MG63 (cell line): Measurements from ENCODE around the gene MIER3. TPM values are rescaled to one million over a fixed set of nuclear protein-coding genes. Genes with fewer than 3 reads are reported as not detected.

Experiments used
- DNase-seq: peaks from one replicate; pipeline ENCODE4 v3.0.0-alpha.2; 2020
- H3K27me3 ChIP-seq: fragments of 250-450 bp; sonication (Bioruptor Pico); 2 replicates; pipeline ENCODE4 v1.5.1; 2020; ENCODE audit warnings: mild to moderate bottlenecking, moderate library complexity
- H3K36me3 ChIP-seq: fragments of 250-450 bp; sonication (Bioruptor Pico); 2 replicates; pipeline ENCODE4 v1.5.1; 2020; ENCODE audit warnings: mild to moderate bottlenecking, moderate library complexity
- H3K4me3 ChIP-seq: fragments of 250-450 bp; sonication (Bioruptor Pico); 2 replicates; pipeline ENCODE4 v1.5.1; 2020; ENCODE audit warnings: mild to moderate bottlenecking, moderate library complexity
- H3K9me3 ChIP-seq: fragments of 250-450 bp; sonication (Bioruptor Pico); 2 replicates; pipeline ENCODE4 v1.5.1; 2020; ENCODE audit warnings: mild to moderate bottlenecking, moderate library complexity
- total RNA-seq: library from RNA; depleted of rRNA; stranded (reverse); fragments of >200 nt; shearing (Covaris generic); gene quantifications from 2 replicates; pipeline ENCODE4 v1.2.3, GENCODE V29; 2014; ENCODE audit warnings: low replicate concordance

Gene MIER3
- total RNA-seq, 1 experiment from 2014 or later = 7.7 TPM

GRCh38 chr5:56918054-56918453, 33.9 kb downstream of the MIER3 start:
- Histone ChIP-seq H3K27me3 (no peaks in the 10 kb centered on the region), H3K9me3 (no peaks in the 10 kb centered on the region), H3K36me3 (peaks cover 20% of the 10 kb centered on the region), H3K4me3 (no peak overlapping the region)
- no peak for DNase-seq

- Histone ChIP-seq H3K27me3 (no peaks in the 10 kb centered on the region), H3K9me3 (no peaks in the 10 kb centered on the region), H3K4me3 (no peak overlapping the region), H3K36me3 (peaks cover 17% of the 10 kb centered on the region)
- no peak for DNase-seq
These were observed 34.4 kb downstream of the MIER3 start for GRCh38 chr5:56917534-56917933.

- H3K4me3 ChIP-seq = no peak overlapping the region
- peaks cover 3% of the 10 kb centered on the region for H3K36me3 ChIP-seq
- no peaks in the 10 kb centered on the region for H3K27me3 ChIP-seq
- no peaks in the 10 kb centered on the region for H3K9me3 ChIP-seq
- no peak for DNase-seq
These were observed 37.2 kb downstream of the MIER3 start for GRCh38 chr5:56914678-56915077.

GRCh38 chr5:56913766-56914165, 38.2 kb downstream of the MIER3 start:
- no peaks in the 10 kb centered on the region for H3K9me3 ChIP-seq
- no peak for DNase-seq
- H3K4me3 ChIP-seq = no peak overlapping the region
- peaks cover 3% of the 10 kb centered on the region; the same call in 1 of the 2 replicates for H3K36me3 ChIP-seq
- no peaks in the 10 kb centered on the region for H3K27me3 ChIP-seq

- no peaks in the 10 kb centered on the region for H3K36me3 ChIP-seq
- H3K9me3 ChIP-seq = no peaks in the 10 kb centered on the region
- H3K4me3 ChIP-seq = peak overlapping the region; percentile 82
- no peaks in the 10 kb centered on the region for H3K27me3 ChIP-seq
- peak; percentile 51 for DNase-seq
These were observed 41.5 kb downstream of the MIER3 start for GRCh38 chr5:56910210-56910965.

GRCh38 chr5:56909294-56910209, 42.4 kb downstream of the MIER3 start, which contains the start of gene SETD9:
TSS of gene SETD9 (plus strand) at chr5:56909596. CDS start at chr5:56909646, 50 bp downstream.
- Histone ChIP-seq H3K27me3 (no peaks in the 10 kb centered on the region), H3K4me3 (peak within 1 kb of the TSS; percentile 82), H3K9me3 (no peaks in the 10 kb centered on the region; the same call in 1 of the 2 replicates), H3K36me3 (no peaks in the 10 kb centered on the region)
- peak; percentile 97 for DNase-seq

GRCh38 chr5:56908942-56909293, 43.0 kb downstream of the MIER3 start:
- Histone ChIP-seq H3K9me3 (peaks cover 3% of the 10 kb centered on the region; the same call in 1 of the 2 replicates), H3K27me3 (no peaks in the 10 kb centered on the region), H3K4me3 (peak overlapping the region; percentile 82), H3K36me3 (no peaks in the 10 kb centered on the region)
- no peak for DNase-seq

GRCh38 chr5:56900858-56901578, 50.9 kb downstream of the MIER3 start:
- Histone ChIP-seq H3K27me3 (no peaks in the 10 kb centered on the region), H3K36me3 (peaks cover 5% of the 10 kb centered on the region; the same call in 1 of the 2 replicates), H3K9me3 (peaks cover 3% of the 10 kb centered on the region; the same call in 1 of the 2 replicates), H3K4me3 (no peak overlapping the region)
- DNase-seq = no peak

GRCh38 chr5:56900395-56900794, 51.5 kb downstream of the MIER3 start:
- Histone ChIP-seq H3K36me3 (peaks cover 5% of the 10 kb centered on the region; the same call in 1 of the 2 replicates), H3K9me3 (peaks cover 3% of the 10 kb centered on the region; the same call in 1 of the 2 replicates), H3K27me3 (no peaks in the 10 kb centered on the region), H3K4me3 (no peak overlapping the region)
- DNase-seq = no peak

GRCh38 chr5:56898213-56898612, 53.7 kb downstream of the MIER3 start:
- Histone ChIP-seq H3K4me3 (no peak overlapping the region), H3K9me3 (no peaks in the 10 kb centered on the region), H3K36me3 (peaks cover 22% of the 10 kb centered on the region), H3K27me3 (no peaks in the 10 kb centered on the region)
- no peak for DNase-seq

GRCh38 chr5:56896763-56897162, 55.2 kb downstream of the MIER3 start:
- no peak for DNase-seq
- H3K9me3 ChIP-seq = no peaks in the 10 kb centered on the region
- H3K36me3 ChIP-seq = peaks cover 28% of the 10 kb centered on the region
- no peak overlapping the region for H3K4me3 ChIP-seq
- no peaks in the 10 kb centered on the region for H3K27me3 ChIP-seq

GRCh38 chr5:56893251-56893951, 58.5 kb downstream of the MIER3 start:
- Histone ChIP-seq H3K27me3 (no peaks in the 10 kb centered on the region), H3K36me3 (peaks cover 61% of the 10 kb centered on the region)

GRCh38 chr5:56881571-56881970, 70.4 kb downstream of the MIER3 start:
- H3K4me3 ChIP-seq = no peak overlapping the region
- peaks cover 92% of the 10 kb centered on the region for H3K36me3 ChIP-seq
- H3K27me3 ChIP-seq = no peaks in the 10 kb centered on the region
- no peaks in the 10 kb centered on the region for H3K9me3 ChIP-seq
- DNase-seq = no peak

More at GRCh38 chr5:56893251-56893951, 58.5 kb downstream of the MIER3 start:
- Histone ChIP-seq H3K4me3 (no peak overlapping the region), H3K9me3 (no peaks in the 10 kb centered on the region)
- DNase-seq = no peak

GRCh38 chr5:56876327-56876726, 75.6 kb downstream of the MIER3 start:
- Histone ChIP-seq H3K36me3 (peaks cover 89% of the 10 kb centered on the region), H3K9me3 (no peaks in the 10 kb centered on the region), H3K27me3 (no peaks in the 10 kb centered on the region), H3K4me3 (no peak overlapping the region)
- DNase-seq = no peak

- no peak overlapping the region for H3K4me3 ChIP-seq
- DNase-seq = no peak
- H3K36me3 ChIP-seq = peaks cover 69% of the 10 kb centered on the region
- no peaks in the 10 kb centered on the region for H3K27me3 ChIP-seq
- no peaks in the 10 kb centered on the region for H3K9me3 ChIP-seq
These were observed 78.9 kb downstream of the MIER3 start for GRCh38 chr5:56873056-56873455.

- Histone ChIP-seq H3K4me3 (no peak overlapping the region), H3K27me3 (no peaks in the 10 kb centered on the region), H3K9me3 (no peaks in the 10 kb centered on the region), H3K36me3 (peaks cover 70% of the 10 kb centered on the region)
- no peak for DNase-seq
These were observed 80.1 kb downstream of the MIER3 start for GRCh38 chr5:56871777-56872176.
